Parathyroid adenoma (tissue), 2 donors: Measurements from ENCODE around the gene MAP4K1.
"Not testable (repeated sequence)": the region's sequence is repeated elsewhere in the genome, so short reads cannot be mapped to it uniquely, and the experiment has no call there.

Experiments used
- H2AFZ ChIP-seq: fragments of 300-600 bp; sonication (generic); one replicate; pipeline ENCODE4 v1.7.0; 2017; ENCODE audit warnings: antibody characterized with exemption, mild to moderate bottlenecking
- H3K27ac ChIP-seq: fragments of 300-600 bp; sonication (generic); one replicate; pipeline ENCODE4 v1.7.0; 2017
- H3K27me3 ChIP-seq: fragments of 300-600 bp; sonication (generic); one replicate; pipeline ENCODE4 v1.7.0; 2017; ENCODE audit warnings: low read length; ENCODE audit not compliant: control insufficient read depth, insufficient read depth
- H3K36me3 ChIP-seq: fragments of 300-600 bp; sonication (generic); one replicate; pipeline ENCODE4 v1.7.0; 2017; ENCODE audit warnings: low read length; ENCODE audit not compliant: control insufficient read depth, insufficient read depth
- H3K4me1 ChIP-seq: fragments of 300-600 bp; sonication (generic); one replicate; pipeline ENCODE4 v1.7.0; 2017; ENCODE audit warnings: control low read depth
- H3K4me2 ChIP-seq: fragments of 300-600 bp; sonication (generic); one replicate; pipeline ENCODE4 v1.7.0; 2017; ENCODE audit warnings: low read length
- H3K4me3 ChIP-seq: fragments of 300-600 bp; sonication (generic); one replicate; pipeline ENCODE4 v1.7.0; 2017; ENCODE audit warnings: low read depth, low read length
- H3K79me2 ChIP-seq: fragments of 300-600 bp; sonication (generic); one replicate; pipeline ENCODE4 v1.7.0; 2017; ENCODE audit warnings: control low read depth
- H3K9ac ChIP-seq: fragments of 300-600 bp; sonication (generic); one replicate; pipeline ENCODE4 v1.7.0; 2017; ENCODE audit warnings: mild to moderate bottlenecking
- H3K9me3 ChIP-seq: fragments of 300-600 bp; sonication (generic); one replicate; pipeline ENCODE4 v1.7.0; 2017; ENCODE audit warnings: low read length; ENCODE audit not compliant: control insufficient read depth
- TF ChIP-seq, protein P1 (sequence below): fragments of 300-600 bp; sonication (generic); IDR thresholded peaks from one replicate; pipeline ENCODE4 v1.7.0; 2017; ENCODE audit warnings: antibody characterized with exemption, mild to moderate bottlenecking
- donor health status: primary hyperparathyroidism.

Gene MAP4K1

DNA sequence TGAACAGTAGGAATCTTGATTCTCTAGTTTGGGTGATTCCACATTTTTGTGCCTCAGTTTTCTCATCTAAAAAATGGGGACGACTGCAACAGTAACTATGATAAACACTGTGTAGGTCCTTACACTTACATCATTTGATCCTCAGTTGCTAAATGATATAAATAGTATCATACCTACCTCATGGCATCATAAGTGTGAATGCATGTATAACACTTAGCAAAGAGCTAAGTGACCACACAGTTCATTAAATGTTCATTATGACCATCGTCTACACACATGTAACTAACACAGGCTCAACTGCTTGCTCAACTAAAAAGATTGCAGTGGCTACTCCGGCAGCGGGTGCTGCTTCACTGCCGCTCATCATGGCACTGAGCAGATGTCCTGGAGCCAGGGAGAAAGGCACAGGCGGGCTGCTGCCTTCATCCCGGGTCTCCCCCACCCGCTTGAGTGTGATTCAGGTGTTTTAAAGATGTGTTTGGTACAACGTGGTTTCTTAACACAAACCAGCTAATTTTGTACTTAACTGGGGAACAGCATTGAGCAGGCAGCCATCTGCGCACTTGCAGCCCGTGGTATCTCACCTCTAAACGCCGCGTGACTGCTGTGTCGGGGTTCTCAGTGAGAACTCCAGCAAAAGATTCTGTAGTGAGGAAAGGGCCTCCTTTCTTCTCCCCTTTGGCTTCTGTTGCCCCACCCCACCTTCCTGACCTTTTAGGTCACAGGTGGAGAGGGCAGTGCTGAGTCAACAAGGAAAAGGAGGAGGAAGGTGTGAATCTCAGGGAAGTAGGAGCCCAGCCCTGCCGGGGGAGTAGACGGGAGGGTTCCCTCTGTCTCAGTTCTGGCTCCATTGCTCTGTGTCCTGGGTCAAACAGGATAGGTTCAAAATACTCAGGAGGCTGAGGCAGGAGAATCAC is 18.0 kb upstream of the MAP4K1 start:
- H3K27me3 ChIP-seq: no peaks in the 10 kb centered on the region
- TF ChIP-seq, protein P1, sequence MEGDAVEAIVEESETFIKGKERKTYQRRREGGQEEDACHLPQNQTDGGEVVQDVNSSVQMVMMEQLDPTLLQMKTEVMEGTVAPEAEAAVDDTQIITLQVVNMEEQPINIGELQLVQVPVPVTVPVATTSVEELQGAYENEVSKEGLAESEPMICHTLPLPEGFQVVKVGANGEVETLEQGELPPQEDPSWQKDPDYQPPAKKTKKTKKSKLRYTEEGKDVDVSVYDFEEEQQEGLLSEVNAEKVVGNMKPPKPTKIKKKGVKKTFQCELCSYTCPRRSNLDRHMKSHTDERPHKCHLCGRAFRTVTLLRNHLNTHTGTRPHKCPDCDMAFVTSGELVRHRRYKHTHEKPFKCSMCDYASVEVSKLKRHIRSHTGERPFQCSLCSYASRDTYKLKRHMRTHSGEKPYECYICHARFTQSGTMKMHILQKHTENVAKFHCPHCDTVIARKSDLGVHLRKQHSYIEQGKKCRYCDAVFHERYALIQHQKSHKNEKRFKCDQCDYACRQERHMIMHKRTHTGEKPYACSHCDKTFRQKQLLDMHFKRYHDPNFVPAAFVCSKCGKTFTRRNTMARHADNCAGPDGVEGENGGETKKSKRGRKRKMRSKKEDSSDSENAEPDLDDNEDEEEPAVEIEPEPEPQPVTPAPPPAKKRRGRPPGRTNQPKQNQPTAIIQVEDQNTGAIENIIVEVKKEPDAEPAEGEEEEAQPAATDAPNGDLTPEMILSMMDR: no peak
- peaks cover 5% of the 10 kb centered on the region for H3K79me2 ChIP-seq
- peaks cover 6% of the 10 kb centered on the region for H3K4me1 ChIP-seq
- no peak overlapping the region for H3K4me2 ChIP-seq
- no peak overlapping the region for H2AFZ ChIP-seq
- H3K36me3 ChIP-seq: no peaks in the 10 kb centered on the region
- H3K9me3 ChIP-seq: no peaks in the 10 kb centered on the region
- no peak overlapping the region for H3K4me3 ChIP-seq
- no peak overlapping the region for H3K27ac ChIP-seq
- H3K9ac ChIP-seq: no peak overlapping the region

DNA sequence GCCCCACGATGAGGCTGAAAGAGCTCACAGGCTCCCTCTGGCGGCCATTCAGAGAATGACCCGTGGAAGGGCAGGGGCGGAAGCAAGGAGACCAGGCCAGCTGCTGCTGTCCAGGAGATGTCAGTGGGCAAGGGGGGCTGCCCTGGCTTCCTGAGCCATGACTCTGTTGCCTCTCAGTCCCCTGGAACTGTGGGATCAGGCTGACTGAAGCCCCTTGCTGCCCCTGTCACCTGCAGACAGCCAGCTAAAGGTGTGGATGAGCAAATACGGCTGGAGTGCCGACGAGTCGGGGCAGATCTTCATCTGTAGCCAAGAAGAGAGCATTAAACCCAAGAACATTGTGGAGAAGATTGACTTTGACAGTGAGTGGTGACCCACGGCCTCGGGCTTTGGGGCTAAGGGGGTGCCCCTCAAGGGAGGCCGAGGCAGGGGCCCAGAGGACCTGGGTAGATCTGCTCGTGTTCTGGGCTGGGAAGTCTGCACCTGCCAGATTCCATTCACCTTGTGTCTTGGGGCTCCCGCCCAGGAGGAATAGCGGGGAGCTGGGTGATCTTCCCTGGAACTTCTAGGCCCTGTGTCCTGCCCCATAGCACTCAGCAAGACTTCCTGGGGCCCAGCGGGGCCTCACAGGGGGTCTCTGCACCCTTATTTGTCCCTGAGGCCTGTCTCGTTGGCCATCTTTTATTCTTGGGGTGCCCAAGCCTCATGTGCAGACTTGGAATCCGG is 17.2 kb upstream of the MAP4K1 start:
- Histone ChIP-seq H3K9ac (no peak overlapping the region), H3K79me2 (peaks cover 5% of the 10 kb centered on the region), H3K36me3 (no peaks in the 10 kb centered on the region), H3K27me3 (no peaks in the 10 kb centered on the region), H3K4me1 (peaks cover 6% of the 10 kb centered on the region), H3K9me3 (no peaks in the 10 kb centered on the region), H3K4me3 (no peak overlapping the region), H3K4me2 (no peak overlapping the region), H2AFZ (no peak overlapping the region), H3K27ac (peak overlapping the region; percentile 29)
- TF ChIP-seq, protein P1: peak; percentile 96

DNA sequence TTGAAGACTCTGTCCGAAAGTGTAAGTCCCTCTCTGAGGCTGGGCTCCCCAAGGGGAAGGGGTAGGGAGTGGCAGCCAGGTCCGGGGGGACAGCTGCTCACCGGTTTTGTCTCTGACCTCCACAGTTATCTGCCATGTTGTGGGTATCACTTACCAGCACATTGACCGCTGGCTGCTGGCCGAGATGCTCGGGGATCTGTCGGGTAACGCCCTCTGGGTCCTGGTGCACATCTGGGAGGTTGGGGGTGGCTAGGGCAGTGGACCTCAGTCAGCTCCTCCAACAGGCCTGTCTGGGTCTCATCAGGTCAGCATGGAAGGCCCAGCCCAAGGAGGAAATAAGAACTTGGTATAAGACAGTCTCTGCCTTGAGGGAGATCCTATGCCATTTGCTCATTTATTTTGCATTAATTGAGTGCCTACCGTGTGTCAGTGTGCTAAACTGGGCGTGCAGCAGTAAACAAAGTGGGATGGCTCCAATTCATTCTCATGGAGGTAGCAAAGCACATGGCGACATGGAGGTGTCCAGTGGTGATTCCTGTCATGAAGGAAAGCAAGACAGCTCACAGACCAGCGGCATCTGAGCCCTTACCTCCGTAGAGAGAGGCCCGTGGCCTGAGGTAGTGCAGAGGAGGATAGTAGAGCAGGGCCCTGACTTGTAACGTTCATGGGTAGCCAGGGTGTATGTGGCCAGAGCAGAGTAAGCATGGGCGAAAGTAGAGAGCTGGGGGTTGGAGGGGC is 14.9 kb upstream of the MAP4K1 start:
- no peak overlapping the region for H3K27ac ChIP-seq

DNA sequence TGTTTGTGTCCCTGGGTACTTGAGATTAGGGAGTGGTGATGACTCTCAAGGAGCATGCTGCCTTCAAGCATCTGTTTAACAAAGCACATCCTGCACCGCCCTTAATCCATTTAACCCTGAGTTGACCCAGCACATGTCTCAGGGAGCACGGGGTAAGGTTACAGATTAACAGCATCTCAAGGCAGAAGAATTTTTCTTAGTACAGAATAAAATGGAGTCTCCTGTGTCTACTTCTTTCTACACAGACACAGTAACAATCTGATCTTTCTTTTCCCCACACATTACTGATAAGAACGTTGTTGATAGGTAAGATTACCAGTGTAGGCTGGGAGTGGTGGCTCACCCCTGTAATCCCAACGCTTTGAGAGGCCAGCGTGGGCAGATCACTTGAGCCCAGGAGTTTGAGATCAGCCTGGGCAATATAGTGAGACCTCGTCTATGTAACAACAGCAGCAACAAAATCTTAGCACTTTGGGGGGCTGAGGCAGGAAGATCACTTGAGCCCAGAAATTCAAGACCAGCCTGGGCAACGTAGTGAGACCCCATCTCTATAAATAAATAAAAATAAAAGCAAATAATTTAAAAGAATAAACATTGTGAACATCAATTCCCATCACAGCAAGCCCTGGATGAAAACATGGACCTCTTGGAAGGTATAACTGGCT is 14.2 kb upstream of the MAP4K1 start:
- H3K9me3 ChIP-seq, H3K27ac ChIP-seq, H3K9ac ChIP-seq, H3K79me2 ChIP-seq, H2AFZ ChIP-seq, H3K4me1 ChIP-seq, H3K4me3 ChIP-seq, H3K36me3 ChIP-seq, H3K4me2 ChIP-seq, H3K27me3 ChIP-seq: not testable (repeated sequence)

More for the DNA sequence above, 14.9 kb upstream of the MAP4K1 start:
- peaks cover 6% of the 10 kb centered on the region for H3K4me1 ChIP-seq
- H3K36me3 ChIP-seq: no peaks in the 10 kb centered on the region
- H3K9me3 ChIP-seq: no peaks in the 10 kb centered on the region
- no peaks in the 10 kb centered on the region for H3K27me3 ChIP-seq
- H3K4me2 ChIP-seq: no peak overlapping the region
- H3K79me2 ChIP-seq: peaks cover 5% of the 10 kb centered on the region
- no peak overlapping the region for H3K9ac ChIP-seq
- TF ChIP-seq, protein P1: no peak
- no peak overlapping the region for H2AFZ ChIP-seq
- no peak overlapping the region for H3K4me3 ChIP-seq

DNA sequence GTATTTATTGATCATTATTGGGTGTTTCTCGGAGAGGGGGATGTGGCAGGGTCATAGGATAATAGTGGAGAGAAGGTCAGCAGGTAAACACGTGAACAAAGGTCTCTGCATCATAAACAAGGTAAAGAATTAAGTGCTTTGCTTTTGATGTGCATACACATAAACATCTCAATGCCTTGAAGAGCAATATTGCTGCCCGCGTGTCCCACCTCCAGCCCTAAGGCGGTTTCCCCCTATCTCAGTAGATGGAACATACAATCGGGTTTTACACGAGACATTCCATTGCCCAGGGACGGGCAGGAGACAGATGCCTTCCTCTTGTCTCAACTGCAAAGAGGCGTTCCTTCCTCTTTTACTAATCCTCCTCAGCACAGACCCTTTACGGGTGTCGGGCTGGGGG is 13.5 kb upstream of the MAP4K1 start:
- not testable (repeated sequence) for H3K4me1 ChIP-seq, H3K79me2 ChIP-seq, H3K9me3 ChIP-seq, H3K9ac ChIP-seq, H3K36me3 ChIP-seq, H3K27me3 ChIP-seq, H2AFZ ChIP-seq, H3K4me3 ChIP-seq, H3K27ac ChIP-seq, H3K4me2 ChIP-seq
